HepG2 (cell line): ENCODE results near the gene EXTL1. TPM values are rescaled to one million over a fixed set of nuclear protein-coding genes. Genes with fewer than 3 reads are reported as not detected.

ENCODE experiments used
- ATAC-seq: fragments of 200-7000 bp; cut with Tn5 transposase; 3 replicates; pipeline ENCODE4 v1.9.1; 2020; ENCODE audit warnings: mild to moderate bottlenecking, moderate library complexity
- BruUV-seq: library from RNA; stranded (reverse); fragments of 400-500 nt; replicated peaks from 2 replicates; lab custom pipeline; 2021; lab: Mats Ljungman, UMichigan
- CTCF ChIA-PET: fragments of 300-600 bp; formaldehyde crosslinking; extraction: SDS; loops from one replicate; lab custom pipeline; 2021; ENCODE audit warnings: low total read pairs, inconsistent platforms, low intra/inter-chr PET ratio; lab: Yijun Ruan, JAX
- POLR2A ChIA-PET: fragments of 350-600 bp; sonication (Branson Sonifier 250); formaldehyde crosslinking; loops from one replicate; lab custom pipeline; 2020; ENCODE audit warnings: antibody characterized with exemption, inconsistent platforms; lab: Yijun Ruan, JAX
- DNase-seq: peaks from one replicate; pipeline ENCODE4 v3.0.0-alpha.2; 2015; ENCODE audit warnings: low spot score
- FAIRE-seq: peaks from 3 replicates; lab custom pipeline; 2011; peaks lifted over from hg19 to GRCh38; lab: Jason Lieb, UNC
- H2AFZ ChIP-seq: one replicate; pipeline ENCODE4 v1.6.1; 2011; ENCODE audit warnings: low read length, inconsistent platforms
- H3K27ac ChIP-seq: fragments of 300-600 bp; 3 replicates; pipeline ENCODE4 v1.8.0; 2011; ENCODE audit warnings: mixed run types, mild to moderate bottlenecking, mixed read lengths, low read length, inconsistent platforms; ENCODE audit not compliant: insufficient read depth; ENCODE audit errors: extremely low read length
- H3K27me3 ChIP-seq, 2 experiments: fragments of 200-600 bp in 1 of 2; 2 replicates in 1 of 2; 3 replicates in 1 of 2; pipeline versions ENCODE4 v1.6.0 to v1.8.0; 2011; ENCODE audit warnings: low read length in 2 of 2, mild to moderate bottlenecking in 2 of 2, moderate library complexity in 2 of 2, inconsistent platforms in 1 of 2; ENCODE audit not compliant: insufficient read depth in 2 of 2, control insufficient read depth in 1 of 2
- H3K36me3 ChIP-seq, 2 experiments: fragments of 200-600 bp in 1 of 2; replicated peaks in 1 of 2; 2 replicates in 1 of 2; 3 replicates in 1 of 2; pipeline versions ENCODE4 v1.5.1 to v1.8.0; 2011; ENCODE audit warnings: low read length in 2 of 2, inconsistent platforms in 1 of 2; ENCODE audit not compliant: insufficient read depth in 2 of 2, control insufficient read depth in 1 of 2
- H3K4me1 ChIP-seq: 2 replicates; pipeline ENCODE4 v1.5.1; 2012; ENCODE audit warnings: low read length, inconsistent platforms; ENCODE audit not compliant: insufficient read depth
- H3K4me2 ChIP-seq: 2 replicates; pipeline ENCODE4 v1.6.0; 2011; ENCODE audit warnings: low read depth, low read length, inconsistent platforms
- H3K4me3 ChIP-seq, 3 experiments: fragments of 200-600 bp in 1 of 3; sonication (generic), shearing (Covaris generic) in 1 of 3; replicated peaks in 1 of 3; 2 replicates each; pipeline ENCODE4 v1.5.1; 2011 to 2016; ENCODE audit warnings: low read length in 3 of 3, inconsistent platforms in 2 of 3, low read depth in 2 of 3, mild to moderate bottlenecking in 2 of 3, control low read depth in 1 of 3, mixed read lengths in 1 of 3; ENCODE audit not compliant: insufficient read depth in 1 of 3
- H3K79me2 ChIP-seq: one replicate; pipeline ENCODE4 v1.6.1; 2011; ENCODE audit warnings: low read length, inconsistent platforms; ENCODE audit not compliant: insufficient read depth
- H3K9ac ChIP-seq: 2 replicates; pipeline ENCODE4 v1.6.0; 2011; ENCODE audit warnings: mild to moderate bottlenecking, low read depth, low read length, inconsistent platforms; ENCODE audit not compliant: insufficient read depth
- H3K9me3 ChIP-seq: 2 replicates; pipeline ENCODE4 v1.5.1; 2012; ENCODE audit warnings: mild to moderate bottlenecking, low read length
- H4K20me1 ChIP-seq: 2 replicates; pipeline ENCODE4 v1.6.0; 2011; ENCODE audit warnings: inconsistent platforms, mild to moderate bottlenecking, low read length, moderate library complexity; ENCODE audit not compliant: insufficient read depth
- CENPX ChIP-seq: sonication (generic); formaldehyde crosslinking; IDR thresholded peaks from 2 replicates; pipeline ENCODE4 v1.9.0; 2021; ENCODE audit warnings: mild to moderate bottlenecking, missing genetic modification reagents, moderate library complexity
- KDM4B ChIP-seq: sonication (generic); formaldehyde crosslinking; IDR thresholded peaks from 2 replicates; pipeline ENCODE4 v1.4.0; 2020; ENCODE audit warnings: missing genetic modification reagents
- ZNF143 ChIP-seq: sonication (generic); formaldehyde crosslinking; IDR thresholded peaks from 2 replicates; pipeline ENCODE4 v1.4.0; 2020; ENCODE audit warnings: missing genetic modification reagents
- WGBS: methylation state at CpG from one replicate; pipeline ENCODE4 v1.1.6; 2017; ENCODE audit warnings: low lambda C conversion rate; 5-methylcytosine and 5-hydroxymethylcytosine counted together
- in situ Hi-C: cut with HindIII; loops from 2 replicates; pipeline ENCODE4 v1.10.0; 2017; ENCODE audit warnings: low pct_unique_long_range_greater_than_20kb; ENCODE audit not compliant: extremely low pct_ligation_motif_present
- intact Hi-C: fragments of 100-400 bp; cut with micrococcal nuclease; formaldehyde crosslinking; loops from one replicate; pipeline ENCODE4 v1.10.0; 2022; ENCODE audit not compliant: unreplicated experiment
- polyA plus RNA-seq, 8 experiments: library from polyadenylated mRNA; depleted of rRNA in 3 of 8; stranded (reverse) in 7 of 8; unstranded in 1 of 8; fragments of >200 nt; fragmentation: Illumina TruSeq in 4 of 8; extraction: Trizol in 4 of 8; gene quantifications; 2 replicates each; pipeline versions ENCODE4 v1.2.1 to v1.2.3, GENCODE V29; 2011 to 2016; ENCODE audit warnings: low read depth in 4 of 8, missing spikeins in 1 of 8, mixed read lengths in 1 of 8; ENCODE audit not compliant: insufficient read depth in 1 of 8
- total RNA-seq, 5 experiments: library from RNA; depleted of rRNA; stranded (reverse); fragments of >200 nt; fragmentation: Illumina TruSeq; extraction: Trizol; gene quantifications; 2 replicates each; pipeline ENCODE4 v1.2.3, GENCODE V29; 2016; ENCODE audit warnings: low read depth in 1 of 5
- TF ChIP-seq, protein P1 (sequence below): fragments of 450-650 bp; IDR thresholded peaks from 2 replicates; pipeline ENCODE4 v1.6.1; 2017
- TF ChIP-seq, protein P2 (sequence below): sonication (generic); formaldehyde crosslinking; IDR thresholded peaks from 2 replicates; pipeline ENCODE4 v1.9.0; 2021; ENCODE audit warnings: missing genetic modification reagents, borderline replicate concordance
- TF ChIP-seq, protein P3 (sequence below): sonication (generic); formaldehyde crosslinking; IDR thresholded peaks from 2 replicates; pipeline ENCODE4 v1.5.0; 2020; ENCODE audit warnings: mild to moderate bottlenecking, missing genetic modification reagents, borderline replicate concordance
- TF ChIP-seq, protein P4 (sequence below): sonication (generic); formaldehyde crosslinking; IDR thresholded peaks from 2 replicates; pipeline ENCODE4 v1.4.0; 2020; ENCODE audit warnings: missing genetic modification reagents, borderline replicate concordance

The EXTL1 gene
- total and polyA plus RNA-seq, 2 of the 13 experiments (the other 11 are each of a cell fraction or from before 2014, with no cell fraction given) = 0.35 to 1.0 TPM

DNA sequence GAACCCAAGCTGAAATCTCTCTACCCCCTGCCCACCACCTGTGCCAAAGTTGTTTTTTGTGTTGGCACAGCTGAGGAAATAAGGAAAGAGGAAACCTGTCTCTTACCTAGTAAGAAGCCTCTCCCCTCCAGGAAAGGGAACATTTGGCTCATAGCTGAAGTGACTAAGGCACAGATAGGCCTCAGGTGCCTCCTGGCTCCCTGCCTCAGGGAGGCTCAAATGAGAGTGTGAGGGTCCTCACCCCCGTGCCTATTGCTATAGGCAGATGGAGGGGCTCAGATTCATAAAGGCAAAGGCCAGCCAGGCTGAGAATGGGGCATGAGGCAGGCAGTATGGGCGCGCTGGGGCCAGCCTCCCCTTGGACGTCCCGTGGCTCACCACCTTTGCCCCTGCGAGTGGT lies 16.9 kb downstream of the EXTL1 start (continued):
- TF ChIP-seq, protein P1, sequence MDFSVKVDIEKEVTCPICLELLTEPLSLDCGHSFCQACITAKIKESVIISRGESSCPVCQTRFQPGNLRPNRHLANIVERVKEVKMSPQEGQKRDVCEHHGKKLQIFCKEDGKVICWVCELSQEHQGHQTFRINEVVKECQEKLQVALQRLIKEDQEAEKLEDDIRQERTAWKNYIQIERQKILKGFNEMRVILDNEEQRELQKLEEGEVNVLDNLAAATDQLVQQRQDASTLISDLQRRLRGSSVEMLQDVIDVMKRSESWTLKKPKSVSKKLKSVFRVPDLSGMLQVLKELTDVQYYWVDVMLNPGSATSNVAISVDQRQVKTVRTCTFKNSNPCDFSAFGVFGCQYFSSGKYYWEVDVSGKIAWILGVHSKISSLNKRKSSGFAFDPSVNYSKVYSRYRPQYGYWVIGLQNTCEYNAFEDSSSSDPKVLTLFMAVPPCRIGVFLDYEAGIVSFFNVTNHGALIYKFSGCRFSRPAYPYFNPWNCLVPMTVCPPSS = no peak
- TF ChIP-seq CENPX (CRISPR knock-in tag) (no peak), KDM4B (CRISPR knock-in tag) (no peak)

DNA sequence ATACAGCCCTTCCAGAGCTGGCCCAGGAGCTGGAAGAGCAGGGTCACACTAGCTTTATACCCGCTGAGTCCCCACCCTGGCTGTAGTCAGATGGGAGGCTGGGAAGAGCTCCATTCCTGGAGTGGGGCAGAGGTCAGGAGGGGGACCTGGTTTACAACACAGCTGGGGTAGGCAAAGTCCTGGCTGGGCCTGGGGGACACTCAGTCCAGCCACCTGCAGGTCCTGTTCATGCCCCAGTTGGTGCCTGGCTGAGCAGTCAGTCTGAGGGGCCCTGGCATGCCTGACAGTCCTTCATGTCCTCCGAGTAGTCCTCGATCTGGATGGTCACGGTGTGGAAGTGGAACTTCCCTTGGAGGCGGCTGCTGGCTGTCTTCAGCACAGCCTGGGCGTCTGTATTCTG lies 17.3 kb downstream of the EXTL1 start:
- POLR2A ChIA-PET = no interaction called here
- no CpG with 5 or more reads among the region's 6 CpGs for WGBS
- no peak overlapping the region for H3K27ac ChIP-seq
- H4K20me1 ChIP-seq = no peaks in the 10 kb centered on the region
- TF ChIP-seq, protein P2, sequence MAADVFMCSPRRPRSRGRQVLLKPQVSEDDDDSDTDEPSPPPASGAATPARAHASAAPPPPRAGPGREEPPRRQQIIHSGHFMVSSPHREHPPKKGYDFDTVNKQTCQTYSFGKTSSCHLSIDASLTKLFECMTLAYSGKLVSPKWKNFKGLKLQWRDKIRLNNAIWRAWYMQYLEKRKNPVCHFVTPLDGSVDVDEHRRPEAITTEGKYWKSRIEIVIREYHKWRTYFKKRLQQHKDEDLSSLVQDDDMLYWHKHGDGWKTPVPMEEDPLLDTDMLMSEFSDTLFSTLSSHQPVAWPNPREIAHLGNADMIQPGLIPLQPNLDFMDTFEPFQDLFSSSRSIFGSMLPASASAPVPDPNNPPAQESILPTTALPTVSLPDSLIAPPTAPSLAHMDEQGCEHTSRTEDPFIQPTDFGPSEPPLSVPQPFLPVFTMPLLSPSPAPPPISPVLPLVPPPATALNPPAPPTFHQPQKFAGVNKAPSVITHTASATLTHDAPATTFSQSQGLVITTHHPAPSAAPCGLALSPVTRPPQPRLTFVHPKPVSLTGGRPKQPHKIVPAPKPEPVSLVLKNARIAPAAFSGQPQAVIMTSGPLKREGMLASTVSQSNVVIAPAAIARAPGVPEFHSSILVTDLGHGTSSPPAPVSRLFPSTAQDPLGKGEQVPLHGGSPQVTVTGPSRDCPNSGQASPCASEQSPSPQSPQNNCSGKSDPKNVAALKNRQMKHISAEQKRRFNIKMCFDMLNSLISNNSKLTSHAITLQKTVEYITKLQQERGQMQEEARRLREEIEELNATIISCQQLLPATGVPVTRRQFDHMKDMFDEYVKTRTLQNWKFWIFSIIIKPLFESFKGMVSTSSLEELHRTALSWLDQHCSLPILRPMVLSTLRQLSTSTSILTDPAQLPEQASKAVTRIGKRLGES (CRISPR knock-in tag) = no peak
- no peak for TF ChIP-seq ZNF143 (CRISPR knock-in tag)
- TF ChIP-seq, protein P3, sequence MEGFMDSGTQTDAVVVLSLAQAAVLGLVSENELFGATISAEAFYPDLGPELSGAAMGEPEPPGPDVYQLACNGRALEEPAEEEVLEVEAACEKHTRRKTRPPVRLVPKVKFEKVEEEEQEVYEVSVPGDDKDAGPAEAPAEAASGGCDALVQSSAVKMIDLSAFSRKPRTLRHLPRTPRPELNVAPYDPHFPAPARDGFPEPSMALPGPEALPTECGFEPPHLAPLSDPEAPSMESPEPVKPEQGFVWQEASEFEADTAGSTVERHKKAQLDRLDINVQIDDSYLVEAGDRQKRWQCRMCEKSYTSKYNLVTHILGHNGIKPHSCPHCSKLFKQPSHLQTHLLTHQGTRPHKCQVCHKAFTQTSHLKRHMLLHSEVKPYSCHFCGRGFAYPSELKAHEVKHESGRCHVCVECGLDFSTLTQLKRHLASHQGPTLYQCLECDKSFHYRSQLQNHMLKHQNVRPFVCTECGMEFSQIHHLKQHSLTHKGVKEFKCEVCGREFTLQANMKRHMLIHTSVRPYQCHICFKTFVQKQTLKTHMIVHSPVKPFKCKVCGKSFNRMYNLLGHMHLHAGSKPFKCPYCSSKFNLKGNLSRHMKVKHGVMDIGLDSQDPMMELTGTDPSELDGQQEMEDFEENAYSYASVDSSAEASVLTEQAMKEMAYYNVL (CRISPR knock-in tag) = no peak
- TF ChIP-seq, protein P4, sequence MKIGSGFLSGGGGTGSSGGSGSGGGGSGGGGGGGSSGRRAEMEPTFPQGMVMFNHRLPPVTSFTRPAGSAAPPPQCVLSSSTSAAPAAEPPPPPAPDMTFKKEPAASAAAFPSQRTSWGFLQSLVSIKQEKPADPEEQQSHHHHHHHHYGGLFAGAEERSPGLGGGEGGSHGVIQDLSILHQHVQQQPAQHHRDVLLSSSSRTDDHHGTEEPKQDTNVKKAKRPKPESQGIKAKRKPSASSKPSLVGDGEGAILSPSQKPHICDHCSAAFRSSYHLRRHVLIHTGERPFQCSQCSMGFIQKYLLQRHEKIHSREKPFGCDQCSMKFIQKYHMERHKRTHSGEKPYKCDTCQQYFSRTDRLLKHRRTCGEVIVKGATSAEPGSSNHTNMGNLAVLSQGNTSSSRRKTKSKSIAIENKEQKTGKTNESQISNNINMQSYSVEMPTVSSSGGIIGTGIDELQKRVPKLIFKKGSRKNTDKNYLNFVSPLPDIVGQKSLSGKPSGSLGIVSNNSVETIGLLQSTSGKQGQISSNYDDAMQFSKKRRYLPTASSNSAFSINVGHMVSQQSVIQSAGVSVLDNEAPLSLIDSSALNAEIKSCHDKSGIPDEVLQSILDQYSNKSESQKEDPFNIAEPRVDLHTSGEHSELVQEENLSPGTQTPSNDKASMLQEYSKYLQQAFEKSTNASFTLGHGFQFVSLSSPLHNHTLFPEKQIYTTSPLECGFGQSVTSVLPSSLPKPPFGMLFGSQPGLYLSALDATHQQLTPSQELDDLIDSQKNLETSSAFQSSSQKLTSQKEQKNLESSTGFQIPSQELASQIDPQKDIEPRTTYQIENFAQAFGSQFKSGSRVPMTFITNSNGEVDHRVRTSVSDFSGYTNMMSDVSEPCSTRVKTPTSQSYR (CRISPR knock-in tag) = no peak
- TF ChIP-seq, all 625 proteins: peak for 0
- intact Hi-C loops (loop anchor here (5.0 kb wide), 2 partner anchors 73 to 123 kb away; partner anchors contain the start of gene PDIK1L), in situ Hi-C loops (no loop called here)
- H3K79me2 ChIP-seq = no peaks in the 10 kb centered on the region
- no peak for FAIRE-seq
- H3K36me3 ChIP-seq = no peaks in the 10 kb centered on the region
- BruUV-seq = no TSS peak
- no peak overlapping the region for H3K4me3 ChIP-seq
- DNase-seq = no peak
- ATAC-seq = no peak
- peaks cover 7 to 59% of the 10 kb centered on the region in 2 experiments for H3K27me3 ChIP-seq
- peaks cover 32% of the 10 kb centered on the region for H3K4me1 ChIP-seq
- no peak overlapping the region for H2AFZ ChIP-seq
- H3K9me3 ChIP-seq = no peaks in the 10 kb centered on the region
- CTCF ChIA-PET = no interaction called here
- H3K4me2 ChIP-seq = no peak overlapping the region
- no peak overlapping the region for H3K9ac ChIP-seq
